GM12878 (cell line): ENCODE measurements around the gene IRGQ.

Source experiments
- ATF7 ChIP-seq: fragments of 450-650 bp; IDR thresholded peaks from 2 replicates; pipeline ENCODE4 v1.6.1; 2016; ENCODE audit warnings: low read depth, mild to moderate bottlenecking
- BCL11A ChIP-seq: IDR thresholded peaks from 2 replicates; pipeline ENCODE4 v1.6.1; 2011; ENCODE audit warnings: low read depth, low read length
- CEBPB ChIP-seq, 2 experiments: fragments of 150-350 bp in 1 of 2; IDR thresholded peaks; 2 replicates each; pipeline ENCODE4 v1.6.1; 2012 to 2014; ENCODE audit warnings: low read depth in 2 of 2, low read length in 2 of 2, borderline replicate concordance in 1 of 2, inconsistent platforms in 1 of 2
- EZH2 ChIP-seq: IDR thresholded peaks from 2 replicates; pipeline ENCODE4 v1.6.1; 2012; ENCODE audit warnings: low read depth, mild to moderate bottlenecking, control low read depth, inconsistent platforms, low read length, borderline replicate concordance; ENCODE audit not compliant: control insufficient read depth
- POLR2A ChIP-seq: IDR thresholded peaks from 2 replicates; pipeline ENCODE4 v1.6.1; 2011; ENCODE audit warnings: low read depth, mild to moderate bottlenecking, low read length
- RFX5 ChIP-seq: IDR thresholded peaks from 2 replicates; pipeline ENCODE4 v1.6.1; 2011; ENCODE audit warnings: low read depth, low read length, improper control_type of control experiment

- no peak for TF ChIP-seq CEBPB (IDR thresholded peaks at IDR 0.05; ENCODE audit: borderline replicate concordance in 1 of 2, low read depth in 2 of 2, low read length in 2 of 2)
- TF ChIP-seq EZH2 = no peak
- no peak for TF ChIP-seq RFX5
- TF ChIP-seq BCL11A = no peak
- TF ChIP-seq ATF7 = no peak
- TF ChIP-seq POLR2A = no peak
Measured at GRCh38 chr19:43640424-43640757, 44.5 kb upstream of the IRGQ start.
